Ishikawa (cell line): Measurements from ENCODE around the gene MYRFL.

Source experiments
- CEBPB ChIP-seq: IDR thresholded peaks from 2 replicates; pipeline ENCODE4 v1.6.1; 2012
- CREB1 ChIP-seq: IDR thresholded peaks from 2 replicates; pipeline ENCODE4 v1.6.1; 2012; ENCODE audit warnings: low read depth
- EGR1 ChIP-seq: IDR thresholded peaks from 2 replicates; pipeline ENCODE4 v1.6.1; 2012
- EP300 ChIP-seq: IDR thresholded peaks from 2 replicates; pipeline ENCODE4 v1.6.1; 2012; ENCODE audit warnings: borderline replicate concordance
- FOXM1 ChIP-seq: IDR thresholded peaks from 2 replicates; pipeline ENCODE4 v1.6.1; 2012; ENCODE audit warnings: low read depth, borderline replicate concordance
- MAX ChIP-seq: IDR thresholded peaks from 2 replicates; pipeline ENCODE4 v1.6.1; 2012
- NFIC ChIP-seq: IDR thresholded peaks from 2 replicates; pipeline ENCODE4 v1.6.1; 2012
- RAD21 ChIP-seq: IDR thresholded peaks from 2 replicates; pipeline ENCODE4 v1.6.1; 2012; ENCODE audit warnings: low read depth
- REST ChIP-seq: IDR thresholded peaks from 2 replicates; pipeline ENCODE4 v1.6.1; 2012; ENCODE audit warnings: low read depth, mild to moderate bottlenecking
- TAF1 ChIP-seq: IDR thresholded peaks from 2 replicates; pipeline ENCODE4 v1.6.1; 2012; ENCODE audit warnings: low read depth, mild to moderate bottlenecking
- TCF12 ChIP-seq: IDR thresholded peaks from 2 replicates; pipeline ENCODE4 v1.6.1; 2012; ENCODE audit warnings: low read depth
- TEAD4 ChIP-seq: IDR thresholded peaks from 2 replicates; pipeline ENCODE4 v1.6.1; 2012
- USF1 ChIP-seq: IDR thresholded peaks from 2 replicates; pipeline ENCODE4 v1.6.1; 2012
- YY1 ChIP-seq: IDR thresholded peaks from 2 replicates; pipeline ENCODE4 v1.6.1; 2012; ENCODE audit warnings: low read depth
- ZBTB7A ChIP-seq: IDR thresholded peaks from 2 replicates; pipeline ENCODE4 v1.6.1; 2012; ENCODE audit warnings: low read depth

Gene MYRFL

GRCh38 chr12:69998011-69998410, 173.0 kb downstream of the MYRFL start:
- TF ChIP-seq EP300, result no peak
- TF ChIP-seq NFIC, result no peak
- TF ChIP-seq CEBPB, result no peak
- no peak for TF ChIP-seq TCF12
- TF ChIP-seq YY1, result no peak

- no peak for TF ChIP-seq REST
- TF ChIP-seq USF1, result no peak
- no peak for TF ChIP-seq TEAD4
Observed at GRCh38 chr12:69998922-69999321, 173.9 kb downstream of the MYRFL start.

GRCh38 chr12:69999561-69999960, 174.5 kb downstream of the MYRFL start:
- no peak for TF ChIP-seq TEAD4
- TF ChIP-seq MAX, result no peak
- no peak for TF ChIP-seq TCF12
- no peak for TF ChIP-seq ZBTB7A
- no peak for TF ChIP-seq NFIC
- no peak for TF ChIP-seq EP300
- no peak for TF ChIP-seq REST
- TF ChIP-seq TAF1, result no peak
- TF ChIP-seq RAD21, result no peak
- TF ChIP-seq CREB1, result no peak
- no peak for TF ChIP-seq EGR1
- TF ChIP-seq USF1, result no peak
- TF ChIP-seq CEBPB, result no peak
- no peak for TF ChIP-seq FOXM1
- no peak for TF ChIP-seq YY1

GRCh38 chr12:70002097-70002911, 177.3 kb downstream of the MYRFL start:
- TF ChIP-seq NFIC (no peak), REST (no peak), EP300 (no peak), FOXM1 (no peak), TAF1 (no peak), TCF12 (no peak), CEBPB (no peak), MAX (no peak), TEAD4 (no peak), USF1 (no peak), RAD21 (no peak), EGR1 (no peak), ZBTB7A (no peak), CREB1 (no peak)
